Stimulated activated CD4-positive, alpha-beta T cell treated with anti-CD3 and anti-CD28 coated beads, Interleukin-4, amount 100 ng/mL, for 4 hours (primary cell): Measurements from ENCODE around the gene GLCCI1.
"Not testable (repeated sequence)": the region's sequence is repeated elsewhere in the genome, so short reads cannot be mapped to it uniquely, and the experiment has no call there.

Experiments
- DNase-seq, 2 experiments: peaks; one replicate each; pipeline ENCODE4 v3.0.0-alpha.2; 2020

The GLCCI1 gene

GRCh38 chr7:8056439-8056838 lies 87.8 kb downstream of the GLCCI1 start:
- DNase-seq, result no peak

GRCh38 chr7:8057566-8057965 lies 89.0 kb downstream of the GLCCI1 start:
- DNase-seq, result no peak

- DNase-seq, result no peak
These were observed 89.7 kb downstream of the GLCCI1 start for GRCh38 chr7:8058322-8058721.

- DNase-seq, result no peak
These were observed 90.3 kb downstream of the GLCCI1 start for GRCh38 chr7:8058852-8059251.

- DNase-seq, result no peak
These were observed 91.6 kb downstream of the GLCCI1 start for GRCh38 chr7:8060241-8060640.

- DNase-seq, result not testable (repeated sequence)
These were observed 94.7 kb downstream of the GLCCI1 start for GRCh38 chr7:8063300-8063699.

GRCh38 chr7:8063706-8064297 lies 95.2 kb downstream of the GLCCI1 start:
- DNase-seq, result no peak

- DNase-seq, result no peak
These were observed 96.2 kb downstream of the GLCCI1 start for GRCh38 chr7:8064828-8065227.

- no peak for DNase-seq
These were observed 96.8 kb downstream of the GLCCI1 start for GRCh38 chr7:8065356-8065813.

- DNase-seq, result no peak
These were observed 100.5 kb downstream of the GLCCI1 start for GRCh38 chr7:8068892-8069686.

GRCh38 chr7:8070451-8071180 lies 102.0 kb downstream of the GLCCI1 start:
- DNase-seq, result no peak

GRCh38 chr7:8078418-8078817 lies 109.8 kb downstream of the GLCCI1 start:
- no peak for DNase-seq

GRCh38 chr7:8082762-8083161 lies 114.2 kb downstream of the GLCCI1 start:
- DNase-seq, result no peak

GRCh38 chr7:8084836-8085235 lies 116.2 kb downstream of the GLCCI1 start:
- no peak for DNase-seq

GRCh38 chr7:8085420-8085819 lies 116.8 kb downstream of the GLCCI1 start:
- DNase-seq, result no peak

GRCh38 chr7:8086239-8086638 lies 117.6 kb downstream of the GLCCI1 start:
- DNase-seq, result no peak

GRCh38 chr7:8089036-8089780 lies 120.6 kb downstream of the GLCCI1 start:
- no peak for DNase-seq

GRCh38 chr7:8092140-8092539 lies 123.5 kb downstream of the GLCCI1 start:
- no peak for DNase-seq

- no peak for DNase-seq
These were observed 125.9 kb downstream of the GLCCI1 start for GRCh38 chr7:8094164-8095140.

GRCh38 chr7:8101292-8101691 lies 132.7 kb downstream of the GLCCI1 start:
- not testable (repeated sequence) for DNase-seq

GRCh38 chr7:8103282-8103681 lies 134.7 kb downstream of the GLCCI1 start:
- DNase-seq, result no peak
